ENCODE measurements around the gene PECR.

The PECR gene

GRCh38 chr2:216004697-216005283 is 76.8 kb downstream of the PECR start:
- TF ChIP-seq CTCF (conservative IDR thresholded peaks at IDR 0.05): no peak
- H3K27ac ChIP-seq: no peak overlapping the region

GRCh38 chr2:216003876-216004696 is 77.5 kb downstream of the PECR start:
- H3K27ac ChIP-seq: no peak overlapping the region

GRCh38 chr2:216002693-216003092 is 78.9 kb downstream of the PECR start:
- no peak for TF ChIP-seq CTCF (conservative IDR thresholded peaks at IDR 0.05)
- no peak overlapping the region for H3K27ac ChIP-seq

More at GRCh38 chr2:216003876-216004696, 77.5 kb downstream of the PECR start:
- no peak for TF ChIP-seq CTCF (conservative IDR thresholded peaks at IDR 0.05)

- TF ChIP-seq CTCF (conservative IDR thresholded peaks at IDR 0.05): no peak
- H3K27ac ChIP-seq: no peak overlapping the region
Observed at GRCh38 chr2:216002101-216002678, 79.4 kb downstream of the PECR start.

GRCh38 chr2:216001216-216002100 is 80.2 kb downstream of the PECR start:
- no peak for TF ChIP-seq CTCF (conservative IDR thresholded peaks at IDR 0.05)
- no peak overlapping the region for H3K27ac ChIP-seq

- no peak for TF ChIP-seq CTCF (conservative IDR thresholded peaks at IDR 0.05)
- H3K27ac ChIP-seq: no peak overlapping the region
Observed at GRCh38 chr2:215998636-215999035, 83.0 kb downstream of the PECR start.

- TF ChIP-seq CTCF (conservative IDR thresholded peaks at IDR 0.05): no peak
- no peak overlapping the region for H3K27ac ChIP-seq
Observed at GRCh38 chr2:215997219-215997618, 84.4 kb downstream of the PECR start.

Data from VCaP (cell line).